Adrenal gland (tissue), 12 donors: ENCODE measurements around the gene CMBL. TPM values are rescaled to one million over a fixed set of nuclear protein-coding genes. Genes with fewer than 3 reads are reported as not detected.
A peak's percentile ranks its signal among the peaks of the same experiment; 100 is the strongest.

ENCODE experiments used
- DNase-seq, 7 donors: peaks; one replicate each; pipeline ENCODE4 v3.0.0-alpha.2; 2019 to 2020
- H3K27ac ChIP-seq, 5 donors: fragments of 200-600 bp; sonication (generic) in 4 of 5; 1 replicate in 3 of 5; 2 replicates in 2 of 5; pipeline versions ENCODE4 v1.5.1 to v1.8.0; 2016 to 2020; ENCODE audit warnings: mild to moderate bottlenecking in 1 of 5
- H3K27me3 ChIP-seq: fragments of 200-600 bp; 2 replicates; pipeline ENCODE4 v1.8.0; 2021
- H3K36me3 ChIP-seq, 2 donors: fragments of 200-600 bp; replicated peaks in 1 of 2; 1 replicate in 1 of 2; 2 replicates in 1 of 2; pipeline versions ENCODE4 v1.5.1 to v1.8.0; 2018 to 2022
- H3K4me1 ChIP-seq, 2 donors: fragments of 200-600 bp; replicated peaks in 1 of 2; 1 replicate in 1 of 2; 2 replicates in 1 of 2; pipeline versions ENCODE4 v1.5.1 to v1.8.0; 2018 to 2021
- H3K4me3 ChIP-seq, 4 donors: fragments of 200-600 bp; sonication (generic) in 3 of 4; one replicate each; pipeline ENCODE4 v1.5.1; 2016 to 2018
- H3K9me3 ChIP-seq, 3 donors: fragments of 200-600 bp; sonication (generic) in 1 of 3; replicated peaks in 1 of 3; 1 replicate in 2 of 3; 2 replicates in 1 of 3; pipeline versions ENCODE4 v1.5.1 to v1.8.0; 2016 to 2021
- CTCF ChIP-seq, 6 experiments: fragments of 450-650 bp in 4 of 6; fragments of 200-600 bp in 2 of 6; sonication (generic) in 1 of 6; IDR thresholded peaks; 1 replicate in 5 of 6; 2 replicates in 1 of 6; pipeline versions ENCODE4 v1.5.1 to v1.8.0; 2016 to 2021; ENCODE audit warnings: antibody characterized with exemption in 6 of 6, mild to moderate bottlenecking in 2 of 6, moderate library complexity in 1 of 6
- POLR2A ChIP-seq, 2 donors: fragments of 450-650 bp; IDR thresholded peaks; one replicate each; pipeline ENCODE4 v1.6.1; 2017; ENCODE audit warnings: antibody characterized with exemption in 2 of 2, mild to moderate bottlenecking in 2 of 2, moderate library complexity in 1 of 2
- WGBS, 4 donors: extraction: QIAGEN DNeasy Blood & Tissue Kit in 2 of 4; methylation state at CpG; one replicate each; pipeline versions ENCODE4 v1.1.5 to v1.1.7; 2013 to 2017; 5-methylcytosine and 5-hydroxymethylcytosine counted together
- intact Hi-C, 2 donors: fragments of 100-400 bp; cut with DNase I; formaldehyde crosslinking; loops; one replicate each; pipeline versions ENCODE4 v1.14.1 to v1.15.0; 2022 to 2023
- polyA plus RNA-seq, 3 donors: library from polyadenylated mRNA; stranded (reverse); fragments of 200-250 nt in 2 of 3; fragments of 350-450 nt in 1 of 3; fragmentation: Illumina TruSeq in 1 of 3; extraction: RNeasy Lipid Tissue Mini Kit (QIAGEN cat#74804) in 1 of 3; gene quantifications; one replicate each; pipeline ENCODE4 v1.2.3, GENCODE V29; 2013 to 2014
- total RNA-seq, 9 donors: library from RNA; depleted of rRNA in 4 of 9; stranded (reverse); fragments of >200 nt in 4 of 9; fragments of 120-200 nt in 1 of 9; fragmentation: NEBNext Ultra II Directional in 1 of 9; extraction: Animal tissue kit (Norgen Biotek cat#: 25700) in 1 of 9; gene quantifications; one replicate each; pipeline versions ENCODE4 v1.1.0 to v1.2.4, GENCODE V29; 2013 to 2023
- donor health status: healthy with polysubstance abuse.
- donor health status: Bipolar disorder and iron deficiency.
- donor health status: DM: yes; HTN: yes; CAD: no.
- donor health status: DM: no; HTN: no; CAD: no.
- donor health status: DM: no; HTN: no; CAD: no.
- donor health status: DM: yes; HTN: yes; CAD: no.

CMBL gene
- total and polyA plus RNA-seq, 12 donors: 14.9 to 87.7 (median 28.9) TPM

GRCh38 chr5:10310066-10310779, 2.5 kb upstream of the CMBL start:
- peak overlapping the region in 4 of 5 donors; percentile 6 to 40 (median 10) for H3K27ac ChIP-seq
- no peaks in the 10 kb centered on the region for H3K36me3 ChIP-seq
- peaks cover 16 to 30% of the 10 kb centered on the region in 2 donors for H3K4me1 ChIP-seq
- intact Hi-C loops: no loop called here
- H3K4me3 ChIP-seq: no peak overlapping the region
- peak in 6 of 7 donors; percentile 37 to 72 (median 53) for DNase-seq
- H3K27me3 ChIP-seq: no peaks in the 10 kb centered on the region
- WGBS, 4 donors: 30 to 36% (median 35%) methylated on average over 8 of the region's 8 CpGs
- no peaks in the 10 kb centered on the region for H3K9me3 ChIP-seq
- no peak for TF ChIP-seq POLR2A (IDR thresholded peaks at IDR 0.05)
- no peak for TF ChIP-seq CTCF (IDR thresholded peaks at IDR 0.05)

- no peak overlapping the region for H3K4me3 ChIP-seq
- no peak for DNase-seq
- WGBS, 4 donors: 79 to 88% (median 86%) methylated on average over 6 of the region's 6 CpGs
- H3K27me3 ChIP-seq: no peaks in the 10 kb centered on the region
- H3K9me3 ChIP-seq: no peaks in the 10 kb centered on the region
- peak overlapping the region in 1 of 5 donors; percentile 17 for H3K27ac ChIP-seq
- TF ChIP-seq POLR2A (IDR thresholded peaks at IDR 0.05): no peak
- TF ChIP-seq CTCF (IDR thresholded peaks at IDR 0.05): no peak
- intact Hi-C loops: no loop called here
- no peaks in the 10 kb centered on the region for H3K36me3 ChIP-seq
- peaks cover 16 to 32% of the 10 kb centered on the region in 2 donors for H3K4me1 ChIP-seq
Measured at GRCh38 chr5:10308844-10309243, 1.1 kb upstream of the CMBL start.

GRCh38 chr5:10306806-10307205, 896 bp downstream of the CMBL start:
- H3K36me3 ChIP-seq: no peaks in the 10 kb centered on the region
- DNase-seq: no peak
- TF ChIP-seq POLR2A (IDR thresholded peaks at IDR 0.05) (no peak), CTCF (IDR thresholded peaks at IDR 0.05) (no peak)
- H3K9me3 ChIP-seq: no peaks in the 10 kb centered on the region
- H3K27me3 ChIP-seq: no peaks in the 10 kb centered on the region
- H3K4me1 ChIP-seq: peaks cover 16 to 44% of the 10 kb centered on the region in 2 donors
- H3K4me3 ChIP-seq: peak overlapping the region in 2 of 4 donors; percentile 48 to 52
- H3K27ac ChIP-seq: peak overlapping the region in 3 of 5 donors; percentile 84 to 88 (median 87)
- 32 to 49% (median 33%) methylated on average over 8 of the region's 8 CpGs for WGBS, 4 donors
- intact Hi-C loops: no loop called here

GRCh38 chr5:10306114-10306513, 1.6 kb downstream of the CMBL start:
- intact Hi-C loops: no loop called here
- Histone ChIP-seq H3K9me3 (no peaks in the 10 kb centered on the region), H3K27me3 (no peaks in the 10 kb centered on the region), H3K4me3 (peak overlapping the region in 1 of 4 donors; percentile 52), H3K4me1 (peaks cover 16 to 44% of the 10 kb centered on the region in 2 donors), H3K36me3 (no peaks in the 10 kb centered on the region), H3K27ac (peak overlapping the region in 1 of 5 donors; percentile 88)
- no peak for TF ChIP-seq CTCF (IDR thresholded peaks at IDR 0.05)
- no peak for TF ChIP-seq POLR2A (IDR thresholded peaks at IDR 0.05)
- 57 to 85% (median 70%) methylated on average over 5 of the region's 5 CpGs for WGBS, 4 donors
- DNase-seq: no peak
